HepG2 (cell line): ENCODE measurements around the gene RASA3.

Experiments
- CHD2 ChIP-seq: IDR thresholded peaks from 2 replicates; pipeline ENCODE4 v1.6.1; 2011; ENCODE audit warnings: low read depth, low read length, improper control_type of control experiment
- KAT7 ChIP-seq: IDR thresholded peaks from 2 replicates; pipeline ENCODE4 v1.6.1; 2018; ENCODE audit warnings: borderline replicate concordance, missing compliant biosample characterization
- PHF5A ChIP-seq: IDR thresholded peaks from one replicate; pipeline ENCODE4 v1.6.1; 2018; ENCODE audit warnings: low read depth, missing genetic modification reagents; ENCODE audit not compliant: unreplicated experiment
- PHF8 ChIP-seq: sonication (generic); formaldehyde crosslinking; IDR thresholded peaks from 2 replicates; pipeline ENCODE4 v1.5.0; 2020; ENCODE audit warnings: missing genetic modification reagents
- SMC3 ChIP-seq: IDR thresholded peaks from 2 replicates; pipeline ENCODE4 v1.6.1; 2011; ENCODE audit warnings: low read length, improper control_type of control experiment
- TBP ChIP-seq: sonication (generic); formaldehyde crosslinking; IDR thresholded peaks from 2 replicates; pipeline ENCODE4 v1.5.0; 2020; ENCODE audit warnings: missing genetic modification reagents
- THAP11 ChIP-seq: IDR thresholded peaks from 2 replicates; pipeline ENCODE4 v1.6.1; 2016; ENCODE audit warnings: missing biosample characterization, missing genetic modification reagents
- ZNF343 ChIP-seq: sonication (generic); formaldehyde crosslinking; IDR thresholded peaks from 2 replicates; pipeline ENCODE4 v1.4.0; 2020; ENCODE audit warnings: mild to moderate bottlenecking, missing genetic modification reagents
- TF ChIP-seq, protein P1 (sequence below): sonication (generic); formaldehyde crosslinking; IDR thresholded peaks from 2 replicates; pipeline ENCODE4 v1.5.0; 2020; ENCODE audit warnings: mild to moderate bottlenecking, missing genetic modification reagents, moderate library complexity
- TF ChIP-seq, protein P2 (sequence below): IDR thresholded peaks from 2 replicates; pipeline ENCODE4 v1.6.1; 2016; ENCODE audit warnings: low read depth, borderline replicate concordance
- TF ChIP-seq, protein P3 (sequence below): IDR thresholded peaks from 2 replicates; pipeline ENCODE4 v1.6.1; 2016; ENCODE audit warnings: low read depth, missing genetic modification reagents, missing compliant biosample characterization

GRCh38 chr13:114179087-114179658 lies 46.8 kb upstream of the RASA3 start, which contains the start of gene CFAP97D2:
- TF ChIP-seq CHD2 (no peak), THAP11 (CRISPR knock-in tag) (no peak), SMC3 (no peak), KAT7 (CRISPR knock-in tag) (no peak), PHF8 (no peak), TBP (CRISPR knock-in tag) (no peak), PHF5A (CRISPR knock-in tag) (no peak), ZNF343 (CRISPR knock-in tag) (no peak)
- TF ChIP-seq, protein P1, sequence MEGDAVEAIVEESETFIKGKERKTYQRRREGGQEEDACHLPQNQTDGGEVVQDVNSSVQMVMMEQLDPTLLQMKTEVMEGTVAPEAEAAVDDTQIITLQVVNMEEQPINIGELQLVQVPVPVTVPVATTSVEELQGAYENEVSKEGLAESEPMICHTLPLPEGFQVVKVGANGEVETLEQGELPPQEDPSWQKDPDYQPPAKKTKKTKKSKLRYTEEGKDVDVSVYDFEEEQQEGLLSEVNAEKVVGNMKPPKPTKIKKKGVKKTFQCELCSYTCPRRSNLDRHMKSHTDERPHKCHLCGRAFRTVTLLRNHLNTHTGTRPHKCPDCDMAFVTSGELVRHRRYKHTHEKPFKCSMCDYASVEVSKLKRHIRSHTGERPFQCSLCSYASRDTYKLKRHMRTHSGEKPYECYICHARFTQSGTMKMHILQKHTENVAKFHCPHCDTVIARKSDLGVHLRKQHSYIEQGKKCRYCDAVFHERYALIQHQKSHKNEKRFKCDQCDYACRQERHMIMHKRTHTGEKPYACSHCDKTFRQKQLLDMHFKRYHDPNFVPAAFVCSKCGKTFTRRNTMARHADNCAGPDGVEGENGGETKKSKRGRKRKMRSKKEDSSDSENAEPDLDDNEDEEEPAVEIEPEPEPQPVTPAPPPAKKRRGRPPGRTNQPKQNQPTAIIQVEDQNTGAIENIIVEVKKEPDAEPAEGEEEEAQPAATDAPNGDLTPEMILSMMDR (CRISPR knock-in tag) = no peak
- TF ChIP-seq, protein P2, sequence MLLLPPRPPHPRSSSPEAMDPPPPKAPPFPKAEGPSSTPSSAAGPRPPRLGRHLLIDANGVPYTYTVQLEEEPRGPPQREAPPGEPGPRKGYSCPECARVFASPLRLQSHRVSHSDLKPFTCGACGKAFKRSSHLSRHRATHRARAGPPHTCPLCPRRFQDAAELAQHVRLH = no peak
- TF ChIP-seq, protein P3, sequence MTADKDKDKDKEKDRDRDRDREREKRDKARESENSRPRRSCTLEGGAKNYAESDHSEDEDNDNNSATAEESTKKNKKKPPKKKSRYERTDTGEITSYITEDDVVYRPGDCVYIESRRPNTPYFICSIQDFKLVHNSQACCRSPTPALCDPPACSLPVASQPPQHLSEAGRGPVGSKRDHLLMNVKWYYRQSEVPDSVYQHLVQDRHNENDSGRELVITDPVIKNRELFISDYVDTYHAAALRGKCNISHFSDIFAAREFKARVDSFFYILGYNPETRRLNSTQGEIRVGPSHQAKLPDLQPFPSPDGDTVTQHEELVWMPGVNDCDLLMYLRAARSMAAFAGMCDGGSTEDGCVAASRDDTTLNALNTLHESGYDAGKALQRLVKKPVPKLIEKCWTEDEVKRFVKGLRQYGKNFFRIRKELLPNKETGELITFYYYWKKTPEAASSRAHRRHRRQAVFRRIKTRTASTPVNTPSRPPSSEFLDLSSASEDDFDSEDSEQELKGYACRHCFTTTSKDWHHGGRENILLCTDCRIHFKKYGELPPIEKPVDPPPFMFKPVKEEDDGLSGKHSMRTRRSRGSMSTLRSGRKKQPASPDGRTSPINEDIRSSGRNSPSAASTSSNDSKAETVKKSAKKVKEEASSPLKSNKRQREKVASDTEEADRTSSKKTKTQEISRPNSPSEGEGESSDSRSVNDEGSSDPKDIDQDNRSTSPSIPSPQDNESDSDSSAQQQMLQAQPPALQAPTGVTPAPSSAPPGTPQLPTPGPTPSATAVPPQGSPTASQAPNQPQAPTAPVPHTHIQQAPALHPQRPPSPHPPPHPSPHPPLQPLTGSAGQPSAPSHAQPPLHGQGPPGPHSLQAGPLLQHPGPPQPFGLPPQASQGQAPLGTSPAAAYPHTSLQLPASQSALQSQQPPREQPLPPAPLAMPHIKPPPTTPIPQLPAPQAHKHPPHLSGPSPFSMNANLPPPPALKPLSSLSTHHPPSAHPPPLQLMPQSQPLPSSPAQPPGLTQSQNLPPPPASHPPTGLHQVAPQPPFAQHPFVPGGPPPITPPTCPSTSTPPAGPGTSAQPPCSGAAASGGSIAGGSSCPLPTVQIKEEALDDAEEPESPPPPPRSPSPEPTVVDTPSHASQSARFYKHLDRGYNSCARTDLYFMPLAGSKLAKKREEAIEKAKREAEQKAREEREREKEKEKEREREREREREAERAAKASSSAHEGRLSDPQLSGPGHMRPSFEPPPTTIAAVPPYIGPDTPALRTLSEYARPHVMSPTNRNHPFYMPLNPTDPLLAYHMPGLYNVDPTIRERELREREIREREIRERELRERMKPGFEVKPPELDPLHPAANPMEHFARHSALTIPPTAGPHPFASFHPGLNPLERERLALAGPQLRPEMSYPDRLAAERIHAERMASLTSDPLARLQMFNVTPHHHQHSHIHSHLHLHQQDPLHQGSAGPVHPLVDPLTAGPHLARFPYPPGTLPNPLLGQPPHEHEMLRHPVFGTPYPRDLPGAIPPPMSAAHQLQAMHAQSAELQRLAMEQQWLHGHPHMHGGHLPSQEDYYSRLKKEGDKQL = no peak
